CD8-positive, alpha-beta memory T cell (primary cell): ENCODE measurements around the gene UNC13C. TPM values are rescaled to one million over a fixed set of nuclear protein-coding genes. Genes with fewer than 3 reads are reported as not detected.

ENCODE experiments used
- CTCF ChIA-PET: fragments of 350-600 bp; sonication (Branson Sonifier 250); formaldehyde crosslinking; loops from one replicate; lab custom pipeline; 2021; ENCODE audit warnings: antibody characterized with exemption; lab: Charles Lee
- POLR2A ChIA-PET: fragments of 350-600 bp; sonication (Branson Sonifier 250); formaldehyde crosslinking; loops from one replicate; lab custom pipeline; 2021; ENCODE audit warnings: antibody characterized with exemption; lab: Charles Lee
- DNase-seq, 5 donors: peaks; one replicate each; pipeline versions ENCODE4 v3.0.0 to v3.0.0-alpha.2; 2020 to 2022; ENCODE audit warnings: mixed read lengths in 1 of 5
- H3K27ac ChIP-seq: one replicate; pipeline ENCODE4 v1.7.0; 2013; ENCODE audit warnings: low read depth, mild to moderate bottlenecking, low read length, moderate library complexity
- H3K27me3 ChIP-seq: 2 replicates; pipeline ENCODE4 v1.7.0; 2013; ENCODE audit warnings: low read length, mild to moderate bottlenecking; ENCODE audit not compliant: insufficient read depth, poor library complexity, severe bottlenecking
- H3K36me3 ChIP-seq: 2 replicates; pipeline ENCODE4 v1.7.0; 2013; ENCODE audit warnings: mild to moderate bottlenecking, low read length, moderate library complexity; ENCODE audit not compliant: insufficient read depth
- H3K4me1 ChIP-seq: 2 replicates; pipeline ENCODE4 v1.7.0; 2013; ENCODE audit warnings: mild to moderate bottlenecking, low read length, moderate library complexity; ENCODE audit not compliant: insufficient read depth
- H3K4me3 ChIP-seq: 2 replicates; pipeline ENCODE4 v1.7.0; 2013; ENCODE audit warnings: mild to moderate bottlenecking, low read length
- H3K9me3 ChIP-seq: 2 replicates; pipeline ENCODE4 v1.7.0; 2013; ENCODE audit warnings: mild to moderate bottlenecking, low read length
- H3K27ac Mint-ChIP-seq, 8 donors: one replicate each; pipeline ENCODE4 v1.8.0; 2020 to 2021; ENCODE audit warnings: mixed read lengths in 8 of 8, mild to moderate bottlenecking in 6 of 8, inconsistent platforms in 3 of 8, moderate library complexity in 3 of 8
- H3K27me3 Mint-ChIP-seq, 2 donors: one replicate each; pipeline ENCODE4 v1.8.0; 2020 to 2021; ENCODE audit warnings: mixed read lengths in 2 of 2, mild to moderate bottlenecking in 1 of 2, moderate library complexity in 1 of 2
- H3K36me3 Mint-ChIP-seq, 3 donors: one replicate each; pipeline ENCODE4 v1.8.0; 2020 to 2021; ENCODE audit warnings: mixed read lengths in 3 of 3, inconsistent platforms in 1 of 3, mild to moderate bottlenecking in 1 of 3
- H3K4me1 Mint-ChIP-seq, 3 donors: one replicate each; pipeline ENCODE4 v1.8.0; 2020 to 2021; ENCODE audit warnings: mixed read lengths in 3 of 3, inconsistent platforms in 1 of 3, mild to moderate bottlenecking in 1 of 3
- H3K4me3 Mint-ChIP-seq, 7 donors: one replicate each; pipeline ENCODE4 v1.8.0; 2020 to 2021; ENCODE audit warnings: mixed read lengths in 7 of 7, mild to moderate bottlenecking in 6 of 7, moderate library complexity in 4 of 7, inconsistent platforms in 2 of 7
- H3K9me3 Mint-ChIP-seq, 5 donors: one replicate each; pipeline ENCODE4 v1.8.0; 2020 to 2022; ENCODE audit warnings: mixed read lengths in 5 of 5, mild to moderate bottlenecking in 3 of 5, moderate library complexity in 2 of 5, inconsistent platforms in 1 of 5
- polyA plus RNA-seq: library from polyadenylated mRNA; unstranded; fragments of 300-500 nt; fragmentation: Illumina TruSeq; gene quantifications from one replicate; pipeline ENCODE4 v1.2.3, GENCODE V29; 2021
- total RNA-seq, 2 experiments: library from RNA; stranded (reverse); gene quantifications; one replicate each; pipeline ENCODE4 v1.2.3, GENCODE V29; 2021

The UNC13C gene
- total and polyA plus RNA-seq, 3 experiments from 2014 or later, result not detected

DNA sequence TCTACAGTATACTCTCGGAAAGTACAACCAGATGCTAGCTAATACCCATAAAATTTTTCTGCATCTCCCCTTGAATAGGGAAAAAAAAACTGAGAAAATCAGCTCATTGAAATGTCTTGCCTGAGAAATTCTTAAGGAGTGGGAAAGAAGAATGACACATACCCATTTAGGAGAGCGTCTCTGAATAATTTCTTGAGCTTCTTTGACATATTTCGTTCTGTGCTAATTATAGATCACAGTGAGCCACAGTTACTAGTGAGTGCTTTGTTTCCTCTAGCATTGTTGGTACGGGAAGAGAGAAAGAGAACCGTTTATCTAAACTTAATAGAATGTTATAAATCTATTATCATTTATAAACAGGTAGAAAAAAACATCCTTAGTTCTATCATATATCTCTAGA lies 588.4 kb downstream of the UNC13C start:
- no peaks in the 10 kb centered on the region for H3K4me1 Mint-ChIP-seq
- no peaks in the 10 kb centered on the region for H3K27me3 ChIP-seq
- no peak overlapping the region for H3K4me3 ChIP-seq
- H3K36me3 ChIP-seq, result no peaks in the 10 kb centered on the region
- no peak overlapping the region for H3K27ac ChIP-seq
- H3K4me1 ChIP-seq, result no peaks in the 10 kb centered on the region
- CTCF ChIA-PET, result no interaction called here
- no peaks in the 10 kb centered on the region for H3K9me3 ChIP-seq
- peaks cover 0 to 3% (median 0%) of the 10 kb centered on the region in 5 donors for H3K9me3 Mint-ChIP-seq
- H3K36me3 Mint-ChIP-seq, result no peaks in the 10 kb centered on the region
- POLR2A ChIA-PET, result no interaction called here
- peaks cover 0 to 1% of the 10 kb centered on the region in 2 donors for H3K27me3 Mint-ChIP-seq
- no peak overlapping the region for H3K27ac Mint-ChIP-seq
- DNase-seq, result no peak
- no peak overlapping the region for H3K4me3 Mint-ChIP-seq

DNA sequence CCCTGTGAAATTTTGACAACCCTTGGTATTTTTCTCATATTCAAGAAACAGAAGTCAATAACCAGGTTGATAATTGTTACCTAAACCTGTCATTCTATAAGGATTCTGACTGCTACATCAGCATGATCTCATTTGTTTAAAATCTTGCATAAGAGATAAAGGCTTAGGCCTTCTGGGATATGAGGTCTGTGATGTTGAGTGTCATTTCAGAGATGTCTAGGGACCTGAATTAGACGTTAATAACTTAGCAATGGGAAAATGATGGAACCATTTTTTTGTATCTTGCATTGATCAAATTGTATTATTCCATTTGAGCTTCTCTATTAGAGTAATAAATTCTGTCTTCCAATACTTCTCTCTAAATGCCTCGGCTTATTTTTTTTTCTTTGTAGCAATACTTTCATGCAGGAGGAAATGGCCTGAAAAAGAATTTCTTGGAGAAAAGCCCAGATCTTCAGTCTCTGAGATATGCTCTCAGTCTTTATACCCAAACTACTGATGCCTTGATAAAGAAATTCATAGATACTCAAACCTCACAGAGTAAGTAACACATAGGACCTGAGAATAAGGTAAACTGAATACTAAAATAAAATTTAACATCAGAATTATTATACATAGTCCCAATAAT lies 589.3 kb downstream of the UNC13C start:
- Mint-ChIP-seq H3K36me3 (no peaks in the 10 kb centered on the region), H3K27me3 (peaks cover 0 to 1% of the 10 kb centered on the region in 2 donors), H3K4me3 (no peak overlapping the region), H3K27ac (no peak overlapping the region), H3K4me1 (no peaks in the 10 kb centered on the region), H3K9me3 (peaks cover 0 to 4% (median 0%) of the 10 kb centered on the region in 5 donors)
- POLR2A ChIA-PET, result no interaction called here
- H3K9me3 ChIP-seq, result no peaks in the 10 kb centered on the region
- no peaks in the 10 kb centered on the region for H3K27me3 ChIP-seq
- CTCF ChIA-PET, result no interaction called here
- H3K4me1 ChIP-seq, result no peaks in the 10 kb centered on the region
- no peak overlapping the region for H3K27ac ChIP-seq
- H3K4me3 ChIP-seq, result no peak overlapping the region
- H3K36me3 ChIP-seq, result no peaks in the 10 kb centered on the region
- DNase-seq, result no peak

DNA sequence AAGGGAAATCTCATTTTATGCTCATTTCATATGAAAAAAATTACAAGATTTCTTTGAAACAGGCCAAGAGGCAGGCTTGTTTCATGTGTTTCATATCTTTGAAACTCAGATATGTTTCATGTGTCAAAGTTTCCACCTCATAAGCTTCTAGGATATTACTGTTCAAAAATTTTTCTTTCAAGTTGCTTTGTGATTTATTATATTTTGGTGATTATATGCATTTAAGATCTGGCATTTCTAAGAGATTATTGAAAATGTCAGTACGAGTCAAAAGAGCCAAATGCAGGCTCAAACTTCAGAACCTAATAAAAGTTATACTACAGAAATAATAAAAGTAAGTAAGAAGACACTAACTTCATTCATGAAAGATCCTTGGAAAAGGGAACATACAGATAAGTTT lies 590.1 kb downstream of the UNC13C start:
- no peak overlapping the region for H3K27ac ChIP-seq
- CTCF ChIA-PET, result no interaction called here
- no peak overlapping the region for H3K27ac Mint-ChIP-seq

DNA sequence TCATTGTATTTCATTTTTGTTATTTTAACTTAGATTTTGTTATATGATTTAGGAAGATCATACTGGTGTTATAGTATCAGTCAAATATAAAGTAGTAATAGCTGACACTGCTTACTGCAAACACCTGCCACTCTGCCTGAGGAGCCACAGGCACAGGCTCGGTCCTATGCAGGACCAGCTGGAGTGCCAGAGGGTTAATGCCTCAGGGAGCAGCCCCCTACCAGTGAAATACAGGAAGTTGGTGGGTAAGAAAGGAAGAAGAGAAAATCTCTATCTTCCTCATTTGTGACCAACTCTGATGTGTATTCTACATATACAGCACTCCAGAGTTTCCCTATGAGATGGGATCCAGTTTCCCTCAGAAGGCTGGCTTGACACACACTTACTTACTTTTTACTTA lies 593.3 kb downstream of the UNC13C start:
- peaks cover 0 to 4% (median 0%) of the 10 kb centered on the region in 5 donors for H3K9me3 Mint-ChIP-seq
- CTCF ChIA-PET, result no interaction called here

More for the DNA sequence above, 590.1 kb downstream of the UNC13C start:
- H3K4me3 Mint-ChIP-seq, result no peak overlapping the region
- no peaks in the 10 kb centered on the region for H3K36me3 ChIP-seq
- H3K9me3 Mint-ChIP-seq, result peaks cover 0 to 4% (median 0%) of the 10 kb centered on the region in 5 donors
- POLR2A ChIA-PET, result no interaction called here
- no peaks in the 10 kb centered on the region for H3K4me1 ChIP-seq
- DNase-seq, result no peak
- H3K27me3 ChIP-seq, result no peaks in the 10 kb centered on the region
- H3K27me3 Mint-ChIP-seq, result peaks cover 0 to 1% of the 10 kb centered on the region in 2 donors
- no peak overlapping the region for H3K4me3 ChIP-seq
- no peaks in the 10 kb centered on the region for H3K4me1 Mint-ChIP-seq
- no peaks in the 10 kb centered on the region for H3K36me3 Mint-ChIP-seq
- H3K9me3 ChIP-seq, result no peaks in the 10 kb centered on the region

DNA sequence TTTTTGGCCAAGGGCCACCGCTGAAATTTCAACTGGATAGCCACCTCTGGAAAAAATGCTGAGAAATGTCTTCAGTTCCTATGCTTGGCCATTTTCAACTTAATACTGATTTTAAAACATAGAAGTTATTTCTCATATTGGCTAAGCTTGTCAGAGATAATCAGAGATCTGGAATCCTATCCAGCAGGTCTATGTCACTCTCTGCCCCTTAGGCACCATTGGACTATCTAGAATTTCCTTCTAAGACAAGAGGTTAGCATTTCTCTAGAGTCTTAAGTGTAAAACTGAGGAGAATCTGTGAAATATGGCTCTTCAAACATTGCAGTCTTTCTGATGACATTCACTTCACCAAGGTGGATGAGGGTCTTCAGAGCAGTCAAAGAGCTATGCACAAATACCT lies 597.3 kb downstream of the UNC13C start:
- H3K4me3 Mint-ChIP-seq, result no peak overlapping the region
- no peaks in the 10 kb centered on the region for H3K36me3 ChIP-seq
- ChIA-PET CTCF (no interaction called here), POLR2A (no interaction called here)
- H3K36me3 Mint-ChIP-seq, result no peaks in the 10 kb centered on the region
- no peaks in the 10 kb centered on the region for H3K4me1 ChIP-seq
- no peaks in the 10 kb centered on the region for H3K9me3 ChIP-seq
- H3K27me3 Mint-ChIP-seq, result no peaks in the 10 kb centered on the region
- no peaks in the 10 kb centered on the region for H3K27me3 ChIP-seq
- no peak overlapping the region for H3K27ac Mint-ChIP-seq
- H3K4me1 Mint-ChIP-seq, result no peaks in the 10 kb centered on the region
- H3K4me3 ChIP-seq, result no peak overlapping the region
- no peak for DNase-seq
- H3K9me3 Mint-ChIP-seq, result peaks cover 0 to 4% (median 1%) of the 10 kb centered on the region in 5 donors
- no peak overlapping the region for H3K27ac ChIP-seq

More for the DNA sequence above, 593.3 kb downstream of the UNC13C start:
- Histone ChIP-seq H3K4me3 (no peak overlapping the region), H3K4me1 (no peaks in the 10 kb centered on the region), H3K36me3 (no peaks in the 10 kb centered on the region), H3K27ac (no peak overlapping the region), H3K27me3 (no peaks in the 10 kb centered on the region), H3K9me3 (no peaks in the 10 kb centered on the region)
- no peaks in the 10 kb centered on the region for H3K36me3 Mint-ChIP-seq
- no peak overlapping the region for H3K27ac Mint-ChIP-seq
- no peak for DNase-seq
- POLR2A ChIA-PET, result no interaction called here
- no peaks in the 10 kb centered on the region for H3K4me1 Mint-ChIP-seq
- peak overlapping the region in 1 of 7 donors; percentile 52 for H3K4me3 Mint-ChIP-seq
- H3K27me3 Mint-ChIP-seq, result no peaks in the 10 kb centered on the region

DNA sequence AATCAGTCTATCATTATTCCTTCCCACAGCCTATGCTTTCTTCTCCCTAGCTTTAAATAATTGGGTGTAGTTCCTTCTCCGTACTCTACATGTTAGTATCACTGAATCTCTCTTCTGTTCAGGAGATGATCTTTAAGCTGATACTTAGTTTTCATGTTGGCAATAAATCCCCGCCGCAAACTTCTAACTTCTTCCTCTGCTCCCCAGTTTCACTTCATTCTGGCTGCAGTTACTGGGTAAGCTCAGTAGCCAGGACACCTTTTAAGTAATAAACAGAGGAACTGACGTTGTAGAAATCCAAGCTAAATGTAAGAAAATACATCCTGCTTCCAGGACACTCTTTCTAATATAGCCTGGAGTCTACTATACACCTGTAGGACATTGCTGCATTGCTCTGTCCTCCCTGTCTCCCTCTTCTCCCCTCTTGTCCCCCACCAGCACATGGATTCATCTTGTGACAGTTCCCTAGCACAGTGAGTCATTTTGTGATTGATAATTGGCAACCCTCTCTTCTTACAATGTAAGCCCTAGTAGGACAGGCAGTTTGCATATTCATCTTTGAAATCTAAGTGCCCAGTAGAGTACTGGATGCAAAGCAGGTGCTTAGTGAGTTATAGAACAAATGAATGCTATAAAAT lies 598.2 kb downstream of the UNC13C start:
- Mint-ChIP-seq H3K4me1 (no peaks in the 10 kb centered on the region), H3K36me3 (no peaks in the 10 kb centered on the region), H3K27ac (no peak overlapping the region), H3K4me3 (no peak overlapping the region), H3K27me3 (no peaks in the 10 kb centered on the region), H3K9me3 (peaks cover 0 to 5% (median 4%) of the 10 kb centered on the region in 5 donors)
- Histone ChIP-seq H3K27me3 (no peaks in the 10 kb centered on the region), H3K27ac (no peak overlapping the region), H3K4me1 (no peaks in the 10 kb centered on the region), H3K36me3 (no peaks in the 10 kb centered on the region), H3K4me3 (no peak overlapping the region), H3K9me3 (no peaks in the 10 kb centered on the region)
- ChIA-PET POLR2A (no interaction called here), CTCF (no interaction called here)
- DNase-seq, result no peak

DNA sequence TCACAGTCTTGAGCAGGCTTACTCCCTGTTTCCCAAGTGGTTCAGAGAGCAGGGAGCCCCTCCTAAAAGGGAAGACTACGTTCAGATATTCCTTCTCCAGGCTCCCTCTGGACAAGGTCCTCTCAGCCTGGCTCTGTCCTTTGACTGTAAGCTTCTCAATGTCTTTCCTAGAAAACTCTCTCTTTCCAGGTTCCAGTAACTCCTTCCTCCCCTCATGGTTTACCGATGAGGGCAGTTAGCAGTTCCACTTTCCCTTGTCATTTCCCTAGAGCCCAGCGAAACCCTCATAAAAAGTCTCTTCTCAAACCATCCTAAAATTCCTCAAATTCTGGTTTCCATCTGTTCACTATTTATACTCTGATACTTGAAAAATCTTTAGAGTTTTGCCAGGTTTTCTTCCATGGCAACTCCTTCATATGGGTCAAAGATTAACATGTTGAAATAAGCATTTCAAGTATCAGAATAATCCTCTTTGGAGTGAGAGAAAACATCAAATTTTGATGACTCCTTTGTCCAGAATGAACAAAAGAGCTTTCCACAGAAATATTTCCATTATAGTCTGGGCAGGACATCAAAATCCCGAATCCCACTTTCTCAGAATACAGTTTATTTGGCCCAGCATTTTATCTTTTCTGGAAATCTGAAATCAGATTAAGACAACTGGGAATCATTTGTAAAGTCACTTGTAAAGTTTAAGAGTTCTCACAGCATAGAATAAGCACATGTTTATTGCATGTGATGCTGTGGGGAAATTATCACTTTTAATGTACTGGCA lies 599.4 kb downstream of the UNC13C start:
- CTCF ChIA-PET, result no interaction called here
- Mint-ChIP-seq H3K4me1 (no peaks in the 10 kb centered on the region), H3K4me3 (no peak overlapping the region), H3K27me3 (no peaks in the 10 kb centered on the region), H3K9me3 (peaks cover 0 to 10% (median 3%) of the 10 kb centered on the region in 5 donors), H3K36me3 (no peaks in the 10 kb centered on the region), H3K27ac (no peak overlapping the region)
- POLR2A ChIA-PET, result no interaction called here
- H3K27ac ChIP-seq, result no peak overlapping the region
- DNase-seq, result no peak
- no peaks in the 10 kb centered on the region for H3K4me1 ChIP-seq
- H3K9me3 ChIP-seq, result no peaks in the 10 kb centered on the region
- H3K4me3 ChIP-seq, result no peak overlapping the region
- H3K27me3 ChIP-seq, result no peaks in the 10 kb centered on the region
- H3K36me3 ChIP-seq, result no peaks in the 10 kb centered on the region

DNA sequence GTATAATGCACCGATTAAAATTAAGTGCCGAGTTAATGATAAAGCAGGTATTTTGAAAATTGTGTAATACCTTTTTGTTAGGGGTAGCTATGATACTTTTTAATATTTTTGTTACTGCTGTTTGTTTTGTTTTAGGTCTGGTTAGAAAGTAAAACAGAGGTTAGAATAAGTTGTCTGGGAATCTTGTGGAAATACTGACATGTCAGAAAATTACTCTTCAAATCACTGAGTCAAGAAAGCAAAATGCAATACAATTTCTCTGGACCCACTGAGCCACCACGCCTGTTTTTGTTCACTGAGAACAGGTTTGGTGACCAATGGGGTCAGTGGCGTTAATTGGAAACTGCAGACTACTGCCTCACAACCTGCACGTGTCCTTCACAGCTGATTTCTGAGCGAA lies 601.6 kb downstream of the UNC13C start:
- Mint-ChIP-seq H3K4me1 (no peaks in the 10 kb centered on the region), H3K4me3 (no peak overlapping the region), H3K27me3 (no peaks in the 10 kb centered on the region), H3K9me3 (peaks cover 0 to 10% (median 3%) of the 10 kb centered on the region in 5 donors), H3K27ac (no peak overlapping the region), H3K36me3 (no peaks in the 10 kb centered on the region)
- H3K27me3 ChIP-seq, result no peaks in the 10 kb centered on the region
- H3K27ac ChIP-seq, result no peak overlapping the region
- POLR2A ChIA-PET, result no interaction called here
- CTCF ChIA-PET, result no interaction called here
- no peak for DNase-seq
- H3K36me3 ChIP-seq, result no peaks in the 10 kb centered on the region
- no peak overlapping the region for H3K4me3 ChIP-seq
- H3K9me3 ChIP-seq, result no peaks in the 10 kb centered on the region
- H3K4me1 ChIP-seq, result no peaks in the 10 kb centered on the region
